GF-D8 (cell line): Measurements from ENCODE around the gene DCPS.

Experiments used
- DNase-seq: peaks from one replicate; lab custom pipeline; 2025; lab: John Stamatoyannopoulos, UW

Gene DCPS

DNA sequence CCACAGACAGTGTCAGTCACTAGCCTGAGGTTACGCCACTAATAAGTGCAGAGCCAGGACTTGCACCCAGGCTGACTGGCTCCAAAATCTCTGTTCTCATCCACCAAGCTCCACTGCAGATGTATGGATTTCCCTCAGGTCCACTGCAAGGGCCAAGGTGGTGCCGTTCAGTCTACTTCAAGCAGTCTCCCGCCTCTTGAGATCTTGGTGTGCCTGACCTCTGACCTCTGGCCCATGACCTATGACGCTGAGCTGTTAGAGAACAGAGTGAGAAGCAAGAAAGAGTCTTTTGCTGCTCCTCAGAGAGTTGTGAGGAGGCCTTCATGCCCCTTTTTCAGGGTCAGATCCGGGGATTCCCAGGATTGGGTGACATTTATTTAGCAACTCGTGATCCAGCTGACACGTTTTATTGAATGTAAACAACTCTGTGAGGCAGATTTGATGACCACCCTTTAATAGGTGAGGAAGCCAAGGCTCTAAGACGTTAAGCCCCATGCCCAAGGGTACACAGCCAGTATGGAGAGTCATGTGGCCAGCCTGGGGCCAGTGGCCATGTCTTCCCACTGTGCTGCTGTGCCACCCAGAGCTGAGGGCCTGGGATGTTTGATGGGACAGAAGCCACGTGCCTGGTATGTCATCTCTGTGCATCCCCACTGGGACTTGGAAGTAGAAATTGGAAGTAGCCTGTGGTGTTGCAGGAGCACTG is 25.2 kb downstream of the DCPS start:
- no peak for DNase-seq

DNA sequence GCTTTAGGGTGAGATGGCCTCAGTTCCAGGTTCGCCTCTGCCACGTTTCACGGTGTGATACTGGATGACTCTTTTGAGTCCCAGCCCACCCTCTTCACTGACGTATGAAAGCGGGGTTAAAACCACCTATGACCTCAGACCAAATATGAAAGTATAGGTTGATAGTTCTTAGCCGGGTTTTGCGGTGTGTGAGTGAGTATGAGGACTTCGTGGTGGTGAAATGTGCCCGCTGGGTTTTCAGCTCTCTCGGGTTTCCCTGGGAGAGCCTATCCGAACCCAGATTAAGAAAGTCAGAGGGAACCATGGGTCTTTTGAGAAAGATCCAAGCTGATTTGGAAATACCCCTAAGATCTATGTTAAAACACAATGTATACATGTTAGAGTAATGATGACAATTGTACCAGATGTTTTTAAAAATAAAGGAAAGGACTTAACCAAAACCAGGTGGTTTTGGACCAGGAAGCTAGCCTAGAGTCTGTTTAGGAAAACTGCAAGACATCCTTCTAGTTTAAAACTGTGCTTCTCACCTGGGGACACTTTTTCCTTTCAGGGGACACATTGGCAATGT is 25.9 kb downstream of the DCPS start:
- DNase-seq: no peak

DNA sequence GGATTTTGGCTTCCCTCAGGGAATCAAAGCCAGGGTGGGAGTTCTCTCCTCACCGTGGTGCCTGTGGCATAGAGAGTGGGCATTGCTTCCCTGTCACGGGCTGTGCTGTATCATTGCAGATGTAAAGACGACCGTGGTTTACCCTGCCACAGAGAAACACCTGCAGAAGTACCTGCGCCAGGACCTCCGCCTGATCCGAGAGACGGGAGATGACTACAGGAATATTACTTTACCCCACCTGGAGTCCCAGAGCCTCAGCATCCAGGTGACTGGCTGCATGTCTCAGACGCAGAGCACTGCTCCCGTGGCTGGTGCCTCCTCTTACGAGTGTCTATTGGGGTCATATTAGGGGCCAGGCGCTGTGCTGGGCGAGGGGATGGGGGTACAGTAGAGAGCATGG is 27.4 kb downstream of the DCPS start:
- no peak for DNase-seq

DNA sequence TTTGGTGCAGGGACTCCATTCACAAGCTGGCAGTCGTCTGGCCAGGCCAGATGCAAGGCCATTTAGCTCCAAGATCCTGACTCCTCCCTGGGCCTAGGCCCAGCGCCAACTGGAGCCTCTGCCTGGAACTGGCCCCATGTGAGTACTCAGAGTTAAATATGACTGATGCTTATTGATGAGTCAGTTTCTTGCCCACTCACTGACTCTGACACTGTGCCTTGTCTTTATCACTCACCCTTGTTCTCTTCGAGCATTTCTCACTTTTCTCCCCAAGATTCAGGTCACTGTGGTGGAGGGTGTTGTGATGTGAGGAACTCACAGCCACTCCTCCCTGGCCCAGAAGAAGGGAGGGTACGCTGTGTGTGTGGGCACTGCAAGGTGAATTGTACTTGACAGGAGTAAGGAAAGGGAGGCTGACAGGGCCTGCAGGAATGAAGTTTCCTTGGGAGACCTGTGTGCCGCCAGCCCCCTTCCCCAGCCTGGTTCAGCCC is 28.4 kb downstream of the DCPS start:
- DNase-seq: no peak

DNA sequence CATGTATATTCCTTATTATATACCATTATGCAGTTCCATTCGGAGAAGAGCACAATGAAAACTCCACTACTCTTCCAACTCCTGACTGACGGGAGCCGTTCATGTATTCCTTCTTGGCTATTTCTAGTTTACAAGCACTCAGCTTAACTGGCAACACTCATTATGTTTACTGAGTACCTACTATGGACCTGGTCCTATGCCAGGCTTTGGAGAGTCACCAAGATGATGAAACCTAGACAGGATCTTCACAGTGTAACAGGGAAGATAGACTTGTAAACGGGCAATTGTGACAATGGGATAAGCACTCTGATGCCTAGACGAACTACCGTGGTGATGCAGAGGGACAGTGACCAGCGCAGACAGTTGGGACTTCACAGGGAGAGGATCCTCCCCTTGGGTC is 29.3 kb downstream of the DCPS start:
- no peak for DNase-seq

DNA sequence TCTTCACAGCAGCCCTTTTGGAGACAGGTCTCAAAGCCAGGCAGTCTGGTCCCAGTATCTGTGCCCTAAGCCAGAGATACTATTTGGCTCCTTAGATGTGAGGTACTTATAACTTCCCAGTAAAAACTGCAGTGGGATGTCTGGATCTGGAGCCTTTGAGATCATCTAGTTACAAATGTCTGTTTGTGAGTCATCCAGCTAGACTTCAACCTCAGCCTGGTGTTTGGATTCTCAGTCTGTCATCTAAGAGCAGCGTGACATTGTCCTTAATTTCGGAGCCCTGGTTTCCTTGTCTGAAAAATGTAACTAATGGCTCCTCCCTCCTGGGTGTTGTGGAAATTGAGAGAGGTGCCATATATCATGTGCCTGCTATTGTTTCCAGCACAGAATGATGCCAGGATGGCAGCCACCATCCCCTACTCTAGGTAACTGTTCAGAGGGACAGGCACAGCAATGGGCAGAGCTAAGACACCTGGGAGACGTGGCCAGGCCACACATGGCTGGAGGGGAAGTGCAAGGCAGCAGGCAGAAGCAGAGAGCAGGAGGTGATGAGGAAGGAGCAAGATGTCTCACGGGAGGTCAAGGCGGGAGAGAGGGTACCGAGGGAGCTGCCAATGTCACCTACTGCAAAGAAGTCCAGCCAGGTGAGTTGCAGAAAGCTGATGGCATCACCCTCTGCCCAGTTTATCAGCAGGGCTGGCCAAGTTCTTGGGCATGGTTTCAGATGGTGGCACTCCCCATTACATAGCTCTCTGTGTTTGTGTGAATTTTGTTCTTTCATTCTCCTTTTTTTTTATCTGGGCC is 31.0 kb downstream of the DCPS start:
- no peak for DNase-seq

DNA sequence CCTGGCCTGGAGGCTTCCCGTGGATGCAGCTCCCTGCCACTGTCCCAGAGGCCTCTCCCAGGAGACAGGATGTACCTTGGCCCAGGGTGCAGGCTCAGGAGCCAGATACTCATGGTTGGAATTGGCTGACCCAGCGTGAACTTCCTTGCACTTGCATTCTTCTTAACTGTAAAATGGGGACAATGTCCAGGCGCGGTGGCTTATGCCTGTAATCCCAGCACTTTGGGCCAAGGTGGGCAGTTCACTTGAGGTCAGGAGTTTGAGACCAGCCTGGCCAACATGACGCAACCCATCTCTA is 31.6 kb downstream of the DCPS start:
- DNase-seq: no peak

DNA sequence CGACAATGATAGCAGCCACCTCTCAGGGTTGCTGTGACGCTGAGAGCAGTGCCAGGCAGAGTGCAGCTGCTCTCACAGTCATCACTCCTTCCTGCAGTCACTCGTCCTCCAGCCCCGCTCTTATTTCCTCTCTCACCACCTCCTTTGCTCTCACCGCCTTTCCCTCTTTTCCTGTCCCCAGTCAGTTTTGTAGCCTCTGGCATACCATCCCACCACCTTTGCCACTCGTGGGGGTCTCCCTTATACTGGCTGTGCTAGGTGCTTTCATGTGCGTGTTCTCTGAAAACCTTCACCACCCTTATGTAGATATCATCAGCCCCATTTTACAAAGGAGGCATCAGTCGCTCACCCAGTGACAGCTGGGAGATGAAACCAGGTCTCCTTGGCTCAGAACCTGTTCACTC is 32.3 kb downstream of the DCPS start:
- peak; percentile 81 for DNase-seq

DNA sequence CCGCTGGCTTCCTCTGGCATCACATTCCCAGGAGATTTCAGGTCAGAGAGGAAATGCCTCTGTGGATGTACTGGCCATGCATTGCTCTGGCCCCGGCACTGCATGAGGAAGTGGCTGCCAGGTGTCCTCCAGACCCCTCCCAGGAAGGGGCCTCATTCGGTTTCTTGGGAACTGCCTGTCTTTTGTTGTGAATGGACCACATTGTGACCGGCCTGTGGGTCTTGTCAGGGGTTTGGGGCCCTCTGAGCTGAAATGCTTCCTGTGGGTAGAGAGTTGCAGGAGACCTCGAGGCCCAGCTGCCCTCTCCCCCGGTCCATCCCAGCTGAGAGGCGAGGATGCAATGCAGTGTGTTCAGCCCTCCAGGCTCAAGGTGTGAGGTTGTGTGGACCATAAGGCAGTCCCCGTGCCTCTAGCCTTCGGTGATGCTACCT is 32.8 kb downstream of the DCPS start:
- peak; percentile 100 for DNase-seq

DNA sequence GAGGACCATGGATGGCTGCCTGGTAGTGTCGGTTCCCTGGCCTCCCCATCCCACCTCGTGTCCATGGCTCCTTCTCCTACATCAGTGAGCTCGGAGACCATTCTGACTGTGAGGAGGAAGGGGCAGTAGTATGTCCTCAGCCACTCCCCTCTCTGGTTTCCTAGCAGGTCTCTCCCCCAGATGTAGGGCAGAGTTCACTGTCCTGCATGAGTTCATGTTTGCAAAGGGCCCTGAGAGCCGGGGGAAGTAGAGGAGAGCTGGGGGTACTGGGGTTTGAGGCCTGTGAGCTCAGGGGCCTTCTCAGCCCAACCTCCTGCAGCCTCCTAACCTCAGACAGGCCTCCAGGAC is 33.2 kb downstream of the DCPS start:
- no peak for DNase-seq

DNA sequence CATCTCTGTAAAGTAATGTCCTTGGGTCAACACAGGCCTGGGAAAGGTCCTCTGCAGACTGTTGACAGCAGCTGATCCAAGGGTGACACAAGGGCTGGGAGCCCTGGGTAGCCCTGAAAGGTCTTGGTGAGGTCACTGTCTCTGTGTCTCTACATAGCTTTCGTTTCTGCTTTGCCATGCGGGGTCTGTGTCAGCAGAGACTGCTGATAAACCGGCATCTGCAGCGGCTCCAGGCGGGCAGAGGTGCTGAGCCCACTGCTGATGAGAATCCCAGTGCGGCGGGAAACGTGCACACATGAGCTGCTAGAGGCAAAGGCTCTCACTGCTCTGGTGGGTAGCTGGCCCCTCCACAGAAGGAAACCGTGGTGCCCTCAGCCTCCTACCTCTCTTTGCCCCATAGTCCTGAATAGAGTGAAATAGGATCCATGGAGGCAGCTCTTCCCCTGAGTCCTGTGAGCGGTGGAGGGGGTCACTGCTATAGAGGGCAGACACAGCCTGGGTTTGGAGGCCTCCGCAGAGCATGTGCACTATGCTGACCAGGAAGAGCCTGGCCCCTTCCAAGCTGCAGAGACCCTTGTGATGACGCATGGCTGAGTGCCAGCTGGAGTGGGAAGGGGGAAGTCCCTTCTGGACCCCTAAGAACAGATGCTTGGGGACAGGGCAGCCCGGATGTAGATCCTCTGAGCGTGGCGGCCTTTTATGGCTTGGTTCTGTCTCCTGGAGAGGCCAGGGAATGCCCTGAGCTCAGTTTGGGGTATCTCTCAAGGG is 33.8 kb downstream of the DCPS start:
- DNase-seq: no peak

DNA sequence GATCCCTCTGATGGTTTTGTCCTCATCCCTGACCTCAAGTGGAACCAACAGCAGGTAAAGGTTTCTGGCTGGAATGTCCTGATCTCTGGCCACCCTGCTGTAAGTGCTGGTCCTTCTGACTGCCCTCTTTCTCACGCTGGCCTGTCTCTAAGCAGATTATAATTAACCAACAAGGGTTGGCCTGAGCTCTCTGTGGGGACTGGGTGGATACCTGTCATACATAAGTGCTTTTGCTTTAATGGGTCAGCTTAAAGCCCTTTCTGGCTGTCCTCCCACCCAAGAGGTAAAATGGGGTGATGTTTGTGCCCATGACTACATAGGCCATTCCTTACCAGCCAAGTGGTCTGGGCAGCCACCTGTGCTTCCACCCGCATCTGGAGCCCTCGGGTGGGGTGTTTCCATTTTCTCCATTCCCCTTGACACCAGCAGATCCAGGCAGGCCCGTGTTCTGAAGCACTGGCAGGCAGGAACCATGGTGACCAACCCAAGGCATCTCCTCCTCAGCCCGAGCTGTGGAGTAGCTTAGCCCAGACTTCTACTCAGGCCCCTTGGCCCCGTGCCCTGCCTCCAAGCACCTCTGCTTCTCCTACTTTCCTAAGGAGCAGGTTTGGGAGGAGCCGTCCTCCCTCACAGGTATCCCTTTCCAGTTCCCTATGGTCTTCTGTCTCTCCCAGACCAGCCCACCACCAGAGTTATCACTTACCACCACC is 34.6 kb downstream of the DCPS start:
- DNase-seq: no peak

DNA sequence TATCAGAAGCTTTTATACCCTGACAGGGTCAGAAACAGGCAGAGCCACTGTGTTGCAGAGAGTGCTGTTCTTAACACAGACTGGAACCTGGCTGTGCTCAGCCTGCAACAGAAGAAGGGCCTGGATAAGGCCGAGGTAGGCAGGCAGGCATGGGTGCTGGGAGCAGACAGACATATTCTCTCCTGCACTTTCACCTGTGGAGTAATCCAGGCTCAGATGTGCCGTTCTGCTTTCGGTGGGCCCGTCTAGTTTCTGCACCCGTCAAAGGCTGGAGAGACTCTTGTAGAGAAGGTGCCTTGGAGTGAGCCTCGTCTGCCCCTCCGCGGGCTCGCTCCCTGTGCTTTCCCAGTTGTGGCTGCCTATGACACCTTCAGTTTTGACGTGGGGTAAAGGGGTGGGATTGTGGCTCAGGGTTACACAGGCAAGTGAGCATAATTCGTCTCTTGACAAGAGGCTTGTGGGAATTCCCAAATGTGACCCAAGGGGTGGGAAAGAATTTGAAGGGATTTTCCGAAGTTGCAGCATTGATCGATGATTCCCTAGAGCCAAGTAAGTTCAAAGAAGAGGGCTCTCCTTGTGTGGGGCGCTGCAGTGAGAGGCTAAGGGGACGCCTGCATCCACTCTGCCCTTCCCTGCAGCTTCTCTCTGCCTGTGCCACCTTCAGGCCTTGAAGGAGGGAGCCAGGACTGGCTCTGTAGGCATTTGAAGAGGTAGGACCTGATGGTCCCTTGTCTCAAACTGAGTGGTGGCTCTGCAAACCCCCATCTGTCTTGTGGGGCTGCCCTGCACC is 35.4 kb downstream of the DCPS start:
- DNase-seq: no peak

DNA sequence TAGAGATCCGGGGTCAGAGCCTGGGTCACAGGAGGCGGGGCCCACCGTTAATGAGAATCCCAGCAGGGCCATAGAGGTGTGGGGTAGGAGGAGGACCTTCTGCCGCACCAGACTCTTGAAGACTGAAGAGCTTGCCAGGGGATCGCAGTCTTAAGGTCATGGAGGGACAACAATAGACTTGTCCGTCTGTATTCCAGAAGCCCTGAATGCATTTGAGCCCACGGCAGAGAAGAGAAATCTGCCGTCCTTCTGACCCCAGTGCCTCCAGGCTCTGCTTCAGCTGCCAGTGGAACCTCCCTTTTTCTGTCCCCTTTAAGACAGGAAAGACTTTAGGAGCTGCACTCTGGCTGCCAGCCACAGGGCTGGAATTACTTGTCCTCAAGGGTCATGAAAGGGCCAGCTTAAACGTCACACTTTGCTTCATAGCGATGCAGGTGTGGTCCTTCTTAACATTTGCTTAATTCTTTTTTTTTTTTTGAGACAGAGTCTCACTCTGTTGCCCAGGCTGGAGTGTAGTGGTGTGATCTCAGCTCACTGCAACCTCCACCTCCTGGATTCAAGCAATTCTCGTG is 36.1 kb downstream of the DCPS start:
- DNase-seq: no peak

DNA sequence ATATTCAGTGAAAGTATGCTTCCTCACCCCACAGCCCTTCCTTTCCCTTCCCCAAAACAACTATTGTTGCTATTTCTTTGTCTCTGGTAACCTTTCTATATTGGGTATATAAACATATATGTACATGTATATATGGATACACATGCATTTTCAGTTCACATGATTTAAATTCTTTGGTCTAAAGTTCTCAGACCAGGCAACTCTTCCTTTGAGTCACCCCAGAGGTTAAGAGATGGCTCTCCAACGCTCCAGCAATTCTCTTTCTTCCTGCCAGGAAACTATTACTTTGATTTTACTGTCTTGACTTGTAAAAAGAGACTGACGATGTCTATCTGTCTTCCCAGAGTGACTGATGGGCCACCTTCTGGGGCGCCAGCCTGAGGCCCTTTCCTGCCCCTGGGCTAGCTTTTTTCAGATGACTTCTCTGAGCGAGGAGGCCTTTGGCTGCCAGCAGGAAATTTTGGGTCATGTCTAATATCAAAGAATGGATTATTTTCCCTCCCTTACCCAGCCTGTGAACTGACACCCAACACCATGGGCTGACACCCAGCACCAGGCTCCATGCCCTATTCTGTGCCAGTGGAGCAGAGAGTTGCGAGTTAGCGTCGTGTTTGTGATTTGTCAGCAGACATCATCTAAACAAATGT is 37.2 kb downstream of the DCPS start:
- no peak for DNase-seq

DNA sequence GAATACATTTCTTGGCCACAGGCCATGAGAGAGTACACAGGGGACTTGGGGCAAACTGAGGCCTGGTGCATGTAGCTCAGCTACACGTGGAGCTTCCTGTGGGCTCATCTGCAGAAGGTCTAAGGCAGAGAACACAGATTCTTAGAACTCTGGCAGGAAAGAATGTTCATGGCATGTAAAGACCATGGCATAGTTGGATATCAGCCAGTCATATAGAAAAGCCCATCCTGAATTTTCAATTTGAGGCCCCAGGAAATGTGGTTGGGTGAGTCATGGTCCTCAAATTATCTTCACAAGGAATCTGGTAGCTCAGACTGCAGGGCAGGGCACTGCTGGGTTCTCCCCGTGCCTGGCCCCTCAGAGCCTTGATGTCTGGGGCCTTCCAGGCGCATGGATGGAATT is 37.9 kb downstream of the DCPS start:
- peak; percentile 93 for DNase-seq

DNA sequence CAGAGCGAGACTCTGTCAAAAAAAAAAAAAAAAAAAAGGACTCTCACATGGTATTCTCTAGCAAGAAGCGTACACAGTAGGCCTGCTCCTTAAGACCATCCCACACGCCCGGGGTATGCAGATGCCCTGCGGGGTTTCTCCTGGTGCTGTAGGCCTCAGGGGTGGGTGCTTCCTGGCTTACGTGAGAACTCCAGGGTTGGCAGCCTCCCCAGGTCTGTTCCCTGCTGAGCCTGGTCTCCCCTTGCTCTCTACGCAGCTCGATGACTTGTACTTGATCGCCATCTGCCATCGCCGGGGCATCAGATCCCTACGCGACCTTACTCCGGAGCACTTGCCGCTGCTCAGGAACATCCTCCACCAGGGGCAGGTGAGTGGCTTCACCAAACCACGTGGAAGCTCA is 39.2 kb downstream of the DCPS start:
- no peak for DNase-seq

DNA sequence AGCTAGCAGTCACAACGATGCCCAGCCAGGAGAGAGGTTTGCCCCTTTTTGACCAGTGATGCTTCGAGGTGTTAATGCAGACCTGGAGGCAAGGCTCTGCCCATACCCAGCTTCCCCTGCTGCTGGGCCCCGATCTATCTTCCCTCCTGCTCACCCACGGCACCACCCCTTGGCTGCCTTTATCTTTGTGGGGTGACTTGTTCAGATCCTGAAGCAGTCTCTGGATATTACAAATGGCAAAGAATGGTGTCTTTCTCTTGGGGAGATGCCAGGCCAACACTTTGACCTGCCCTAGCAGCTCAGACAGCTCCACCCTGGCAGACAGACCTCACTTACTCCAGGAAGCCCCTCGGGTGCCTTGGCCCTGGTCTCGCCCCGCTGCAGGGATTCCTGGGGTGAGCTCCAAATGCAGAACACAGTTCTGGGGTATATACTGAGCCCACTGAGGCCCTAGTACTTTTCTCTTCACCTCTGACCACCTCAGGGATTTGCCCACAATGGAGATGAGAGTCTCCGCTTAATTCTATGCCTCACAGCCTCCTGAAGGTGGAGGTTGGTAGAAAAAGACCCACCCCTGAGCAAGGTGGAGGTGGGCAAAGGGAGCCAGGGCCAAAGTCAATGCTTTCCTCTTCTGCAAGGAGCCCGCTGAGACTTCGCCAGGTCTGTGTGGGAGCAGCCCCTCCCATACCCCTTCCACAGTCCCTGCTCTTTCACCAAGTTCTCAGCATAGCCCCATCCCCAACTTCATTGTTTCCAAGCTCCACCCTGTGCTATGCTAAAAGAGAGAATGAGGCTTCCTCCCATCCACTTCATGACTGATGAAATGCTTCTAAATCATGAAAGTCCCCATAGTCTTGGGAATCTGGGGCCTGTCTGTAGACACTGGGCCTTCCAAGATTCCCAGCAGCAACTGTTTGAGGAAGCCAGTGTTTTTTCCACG is 40.6 kb downstream of the DCPS start:
- no peak for DNase-seq

DNA sequence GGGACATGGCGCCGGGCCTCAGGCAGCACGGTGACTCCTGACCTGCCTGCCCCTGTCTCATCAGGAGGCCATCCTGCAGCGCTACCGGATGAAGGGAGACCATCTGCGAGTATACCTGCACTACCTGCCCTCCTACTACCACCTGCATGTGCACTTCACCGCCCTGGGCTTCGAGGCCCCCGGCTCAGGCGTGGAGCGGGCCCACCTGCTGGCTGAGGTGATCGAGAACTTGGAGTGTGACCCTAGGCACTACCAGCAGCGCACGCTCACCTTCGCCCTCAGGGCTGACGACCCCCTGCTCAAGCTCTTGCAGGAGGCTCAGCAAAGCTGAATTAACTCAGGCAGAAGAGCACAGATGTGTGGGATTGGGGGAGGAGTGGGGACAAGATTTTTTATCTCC is 41.4 kb downstream of the DCPS start:
- no peak for DNase-seq
